Epithelial cell of proximal tubule (primary cell): ENCODE data around the gene PPP2R2C. TPM values are rescaled to one million over a fixed set of nuclear protein-coding genes. Genes with fewer than 3 reads are reported as not detected.

Source experiments
- DNase-seq: peaks from one replicate; pipeline ENCODE4 v3.0.0-alpha.2; 2011; ENCODE audit warnings: low read depth
- H3K4me3 ChIP-seq: 2 replicates; pipeline ENCODE4 v1.5.1; 2011; ENCODE audit warnings: low read depth, mild to moderate bottlenecking, low read length
- CTCF ChIP-seq: conservative IDR thresholded peaks from 2 replicates; pipeline ENCODE4 v1.5.1; 2012; ENCODE audit warnings: low read depth, mild to moderate bottlenecking, low read length
- total RNA-seq: library from RNA; depleted of rRNA; stranded (reverse); fragments of >200 nt; gene quantifications from 2 replicates; pipeline ENCODE4 v1.2.3, GENCODE V29; 2015

PPP2R2C gene
- total RNA-seq, 1 donor from 2014 or later: not detected

- TF ChIP-seq CTCF: no peak
- H3K4me3 ChIP-seq: no peak overlapping the region
- no peak for DNase-seq
These were observed 183.5 kb downstream of the PPP2R2C start for GRCh38 chr4:6288871-6289270.

- no peak for TF ChIP-seq CTCF
These were observed 184.1 kb downstream of the PPP2R2C start for GRCh38 chr4:6288342-6288741.

GRCh38 chr4:6287017-6287788 is 185.2 kb downstream of the PPP2R2C start:
- no peak overlapping the region for H3K4me3 ChIP-seq
- no peak for DNase-seq
- no peak for TF ChIP-seq CTCF

More at GRCh38 chr4:6288342-6288741, 184.1 kb downstream of the PPP2R2C start:
- no peak overlapping the region for H3K4me3 ChIP-seq
- DNase-seq: no peak

- no peak for DNase-seq
- no peak for TF ChIP-seq CTCF
- no peak overlapping the region for H3K4me3 ChIP-seq
These were observed 189.1 kb downstream of the PPP2R2C start for GRCh38 chr4:6283282-6283681.

- TF ChIP-seq CTCF: no peak
- no peak overlapping the region for H3K4me3 ChIP-seq
- no peak for DNase-seq
These were observed 190.1 kb downstream of the PPP2R2C start for GRCh38 chr4:6282314-6282771.

GRCh38 chr4:6281436-6282313 is 190.7 kb downstream of the PPP2R2C start:
- TF ChIP-seq CTCF: no peak
- DNase-seq: no peak
- no peak overlapping the region for H3K4me3 ChIP-seq
